ENCODE data around the gene DPEP2. TPM values are rescaled to one million over a fixed set of nuclear protein-coding genes. Genes with fewer than 3 reads are reported as not detected.

Gene DPEP2
- total and polyA plus RNA-seq, 10 of the 15 experiments (the other 5 are each of a cell fraction or from before 2014, with no cell fraction given): 0.04 to 4.0 (median 2.1) TPM

DNA sequence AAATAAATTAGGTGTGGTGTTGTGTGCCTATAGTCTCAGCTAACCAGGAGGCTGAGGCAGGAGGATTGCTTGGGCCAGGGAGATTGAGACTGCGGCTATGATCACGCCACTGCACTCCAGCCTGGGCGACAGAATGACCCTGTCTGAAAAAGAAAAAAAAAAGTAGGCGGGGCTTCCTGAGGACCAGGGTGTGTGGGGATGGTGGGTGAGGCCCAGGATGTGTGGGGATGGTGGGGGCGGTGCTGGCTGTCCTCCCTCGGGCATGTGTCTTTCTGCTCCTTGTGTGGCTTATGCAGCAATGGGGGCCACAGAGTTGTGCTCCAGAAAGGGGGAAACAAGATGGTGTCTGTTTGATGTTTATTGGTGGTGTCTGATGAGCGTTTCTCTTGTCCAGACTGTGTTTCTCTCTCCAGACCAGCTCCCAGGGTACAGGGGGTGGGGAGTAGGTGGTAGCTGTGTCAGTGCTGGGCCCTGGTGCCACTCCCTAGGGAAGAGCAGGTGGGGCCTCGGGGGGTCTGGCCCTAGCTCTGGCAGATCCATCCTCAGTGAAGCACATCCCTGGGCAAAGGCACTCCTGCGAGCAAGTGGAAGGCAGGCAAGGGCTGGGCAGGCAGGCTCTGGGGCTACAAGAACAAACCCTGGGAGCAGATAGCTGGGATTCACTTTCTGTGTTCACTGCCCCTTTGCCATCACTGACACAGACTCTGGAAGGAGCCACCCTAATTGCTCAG, 57.6 kb downstream of the DPEP2 start:
- Histone ChIP-seq H3K79me2 (ENCODE audit: control insufficient read depth, insufficient read depth, low read length) (peaks cover 11% of the 10 kb centered on the region), H4K20me1 (ENCODE audit: control insufficient read depth, insufficient read depth) (no peaks in the 10 kb centered on the region), H3K36me3 (ENCODE audit: control insufficient read depth in 2 of 2, insufficient read depth in 2 of 2, low read length in 1 of 2) (peaks cover 0 to 11% of the 10 kb centered on the region in 2 experiments; a peak in 2 of 4 replicates), H3K27me3 (replicated peaks in 1 of 2; ENCODE audit: control insufficient read depth in 2 of 2, insufficient read depth in 2 of 2, low read length in 1 of 2) (no peaks in the 10 kb centered on the region), H3K4me2 (ENCODE audit: control insufficient read depth, insufficient read depth) (no peak overlapping the region), H3K9ac (ENCODE audit: control insufficient read depth, insufficient read depth, low read length) (no peak overlapping the region), H3K4me3 (no peak overlapping the region), H3K9me3 (replicated peaks; ENCODE audit: control insufficient read depth, insufficient read depth, low read length) (no peaks in the 10 kb centered on the region), H3K27ac (ENCODE audit: control insufficient read depth, insufficient read depth) (no peak overlapping the region), H3K4me1 (ENCODE audit: control insufficient read depth, insufficient read depth, low read length) (peaks cover 7% of the 10 kb centered on the region), H2AFZ (ENCODE audit: control insufficient read depth, low read depth, low read length) (no peak overlapping the region)
- no peak for FAIRE-seq
- no TSS peak for BruUV-seq (replicated peaks)
- CTCF ChIA-PET: interaction anchor here (0.7 to 2.5 kb wide), 14 partner anchors 11 to 397 kb away, joined by 3 to 9 read pairs (median 4); partner anchors contain the start of gene NUTF2
- intact Hi-C loops (cut with micrococcal nuclease; ENCODE audit: unreplicated experiment) (no loop called here), in situ Hi-C loops (cut with MboI) (no loop called here)
- DNase-seq (ENCODE audit: low read depth, low spot score): no peak
- TF ChIP-seq IRF4 (IDR thresholded peaks at IDR 0.05; ENCODE audit: low read depth, low read length): no peak
- TF ChIP-seq CHD1 (IDR thresholded peaks at IDR 0.05; ENCODE audit: low read depth, low read length): no peak
- 0 out of 2 replicates have a peak, but pooled peaks have one; percentile 20 for TF ChIP-seq SMAD5 (IDR thresholded peaks at IDR 0.05; ENCODE audit: low read depth)
- peak; percentile 7; the same call in 2 of the 3 replicates for ATAC-seq
- SMC1A ChIA-PET (ENCODE audit: uncharacterized antibody, unreplicated experiment): interaction anchor here (0.9 to 1.0 kb wide), 2 partner anchors 23 to 424 kb away, joined by 3 to 4 read pairs; no protein-coding TSS in a partner anchor
- RAD21 ChIA-PET (ENCODE audit: unreplicated experiment): interaction anchor here (1.1 kb wide), 1 partner anchor 80 kb away, joined by 3 read pairs; no protein-coding TSS in a partner anchor
- POLR2A ChIA-PET: no interaction called here
- WGBS (ENCODE audit: insufficient coverage, insufficient replicate concordance, low lambda C conversion rate, missing lambda C conversion rate): 50% methylated on average over 9 of the region's 9 CpGs

GRCh38 chr16:67940446-67941089, 58.7 kb downstream of the DPEP2 start:
- H3K9me3 ChIP-seq (replicated peaks; ENCODE audit: control insufficient read depth, insufficient read depth, low read length): no peaks in the 10 kb centered on the region
- H3K79me2 ChIP-seq (ENCODE audit: control insufficient read depth, insufficient read depth, low read length): peaks cover 21% of the 10 kb centered on the region
- SMC1A ChIA-PET (ENCODE audit: uncharacterized antibody, unreplicated experiment): interaction anchor here (0.9 to 1.3 kb wide), 3 partner anchors 24 to 100 kb away, joined by 3 to 4 read pairs (median 4); no protein-coding TSS in a partner anchor

More at GRCh38 chr16:67940446-67941089, 58.7 kb downstream of the DPEP2 start:
- Histone ChIP-seq H3K4me2 (ENCODE audit: control insufficient read depth, insufficient read depth) (no peak overlapping the region), H3K4me3 (no peak overlapping the region), H3K4me1 (ENCODE audit: control insufficient read depth, insufficient read depth, low read length) (peaks cover 7% of the 10 kb centered on the region), H3K27me3 (replicated peaks in 1 of 2; ENCODE audit: control insufficient read depth in 2 of 2, insufficient read depth in 2 of 2, low read length in 1 of 2) (no peaks in the 10 kb centered on the region), H3K36me3 (ENCODE audit: control insufficient read depth in 2 of 2, insufficient read depth in 2 of 2, low read length in 1 of 2) (peaks cover 0 to 5% of the 10 kb centered on the region in 2 experiments; a peak in 2 of 4 replicates), H4K20me1 (ENCODE audit: control insufficient read depth, insufficient read depth) (no peaks in the 10 kb centered on the region), H2AFZ (ENCODE audit: control insufficient read depth, low read depth, low read length) (no peak overlapping the region), H3K27ac (ENCODE audit: control insufficient read depth, insufficient read depth) (no peak overlapping the region), H3K9ac (ENCODE audit: control insufficient read depth, insufficient read depth, low read length) (no peak overlapping the region)
- RAD21 ChIA-PET (ENCODE audit: unreplicated experiment): interaction anchor here (0.6 kb wide), 1 partner anchor 87 kb away, joined by 3 read pairs; no protein-coding TSS in a partner anchor
- intact Hi-C loops (cut with micrococcal nuclease; ENCODE audit: unreplicated experiment): no loop called here
- 96% methylated on average over 5 of the region's 5 CpGs for WGBS (ENCODE audit: insufficient coverage, insufficient replicate concordance, low lambda C conversion rate, missing lambda C conversion rate)
- TF ChIP-seq SMAD5 (IDR thresholded peaks at IDR 0.05; ENCODE audit: low read depth): 0 out of 2 replicates have a peak, but pooled peaks have one; percentile 11
- TF ChIP-seq, protein P1, sequence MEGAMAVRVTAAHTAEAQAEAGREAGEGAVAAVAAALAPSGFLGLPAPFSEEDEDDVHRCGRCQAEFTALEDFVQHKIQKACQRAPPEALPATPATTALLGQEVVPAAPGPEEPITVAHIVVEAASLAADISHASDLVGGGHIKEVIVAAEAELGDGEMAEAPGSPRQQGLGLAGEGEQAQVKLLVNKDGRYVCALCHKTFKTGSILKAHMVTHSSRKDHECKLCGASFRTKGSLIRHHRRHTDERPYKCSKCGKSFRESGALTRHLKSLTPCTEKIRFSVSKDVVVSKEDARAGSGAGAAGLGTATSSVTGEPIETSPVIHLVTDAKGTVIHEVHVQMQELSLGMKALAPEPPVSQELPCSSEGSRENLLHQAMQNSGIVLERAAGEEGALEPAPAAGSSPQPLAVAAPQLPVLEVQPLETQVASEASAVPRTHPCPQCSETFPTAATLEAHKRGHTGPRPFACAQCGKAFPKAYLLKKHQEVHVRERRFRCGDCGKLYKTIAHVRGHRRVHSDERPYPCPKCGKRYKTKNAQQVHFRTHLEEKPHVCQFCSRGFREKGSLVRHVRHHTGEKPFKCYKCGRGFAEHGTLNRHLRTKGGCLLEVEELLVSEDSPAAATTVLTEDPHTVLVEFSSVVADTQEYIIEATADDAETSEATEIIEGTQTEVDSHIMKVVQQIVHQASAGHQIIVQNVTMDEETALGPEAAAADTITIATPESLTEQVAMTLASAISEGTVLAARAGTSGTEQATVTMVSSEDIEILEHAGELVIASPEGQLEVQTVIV (IDR thresholded peaks at IDR 0.05; ENCODE audit: borderline replicate concordance, partially characterized antibody): no peak
- BruUV-seq (replicated peaks): no TSS peak
- DNase-seq (ENCODE audit: low read depth, low spot score): no peak
- no peak for ATAC-seq
- FAIRE-seq: no peak
- in situ Hi-C loops (cut with MboI): no loop called here
- POLR2A ChIA-PET: interaction anchor here (0.6 to 1.1 kb wide), 2 partner anchors 15 to 55 kb away, joined by 3 to 4 read pairs; no protein-coding TSS in a partner anchor
- CTCF ChIA-PET: interaction anchor here (0.7 to 2.5 kb wide), 9 partner anchors 12 to 398 kb away, joined by 3 to 9 read pairs (median 5); no protein-coding TSS in a partner anchor

Data from GM12878 (cell line).